ENCODE results near the gene WDFY4.

WDFY4 gene

DNA sequence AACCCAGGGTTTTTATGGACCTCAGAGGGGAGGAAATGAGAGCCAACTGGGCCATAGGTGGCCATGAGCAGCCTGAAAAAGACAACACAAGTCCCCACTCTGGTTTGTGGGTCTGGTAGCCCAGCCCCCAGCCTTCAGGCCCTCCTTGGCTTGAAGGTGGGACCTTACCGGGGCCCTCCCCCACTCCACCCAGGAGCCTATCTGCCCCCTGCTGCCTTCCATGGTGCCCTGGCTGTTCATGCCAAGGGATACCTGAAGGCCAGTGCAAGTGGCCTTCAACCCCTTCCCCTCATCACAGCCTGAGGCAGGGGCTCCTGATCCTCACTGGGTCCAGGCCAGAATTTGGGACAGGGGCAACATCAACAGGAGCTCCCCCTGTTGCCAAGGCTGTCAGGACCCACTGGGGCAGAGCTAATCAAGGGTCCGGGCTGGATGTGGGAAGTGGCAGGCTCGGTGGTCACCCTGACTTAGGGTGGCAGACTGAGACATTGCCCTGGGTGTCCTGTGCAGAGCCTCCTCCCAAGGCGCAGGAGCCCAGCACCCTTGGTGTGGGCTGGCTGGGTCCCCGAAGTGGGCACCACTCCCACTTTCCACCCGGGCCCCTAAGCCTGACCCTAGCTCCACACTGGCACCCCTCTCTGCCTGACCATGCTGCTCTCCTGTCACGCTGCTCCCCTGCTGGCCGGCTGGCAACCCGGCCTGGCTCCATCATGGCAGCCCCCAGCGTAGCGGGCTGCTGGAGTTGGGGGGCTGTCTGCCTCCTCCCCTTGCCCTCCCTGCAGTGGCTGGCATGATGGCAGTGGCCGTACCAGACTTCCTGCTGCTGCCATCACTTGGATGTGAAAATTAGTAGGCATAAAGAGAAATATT, 6.4 kb downstream of the WDFY4 start:
- no peak for DNase-seq (ENCODE audit: low read depth in 2 of 3, low spot score in 2 of 3)

DNA sequence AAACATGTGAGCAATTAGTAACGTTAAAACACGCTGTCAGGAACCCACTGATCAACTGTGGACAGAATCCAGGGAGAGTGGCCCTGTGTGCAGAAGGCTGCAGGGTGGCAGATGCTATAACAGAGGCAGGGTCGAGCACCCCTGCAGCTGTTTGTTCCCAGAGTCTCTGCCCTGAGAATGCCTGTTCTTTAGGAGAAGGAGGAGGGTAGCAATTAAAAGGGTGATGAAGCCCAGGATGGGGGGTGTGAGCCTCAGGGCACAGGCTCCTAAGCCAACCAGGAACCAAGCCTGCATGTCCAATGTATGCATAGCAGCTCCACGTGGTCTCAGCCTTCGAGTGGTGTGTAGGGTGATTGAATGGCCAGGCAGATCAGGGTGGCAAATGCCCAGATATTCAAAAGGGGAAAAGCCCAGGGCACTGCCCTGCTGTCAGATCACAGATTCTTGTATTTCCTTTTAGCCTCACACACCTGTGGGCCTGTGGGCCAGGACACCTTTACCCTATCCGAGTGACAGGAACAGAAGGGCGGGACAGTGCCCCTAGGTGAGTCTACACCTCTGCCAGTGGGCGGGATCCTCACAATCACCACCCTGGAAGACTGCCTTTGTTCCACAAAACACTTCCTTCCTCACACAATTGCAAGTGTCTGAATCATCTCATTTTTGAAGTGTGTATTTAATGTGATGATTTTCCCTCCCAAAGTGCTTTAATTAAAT, 7.3 kb downstream of the WDFY4 start:
- DNase-seq (ENCODE audit: low read depth in 2 of 3, low spot score in 2 of 3): no peak

DNA sequence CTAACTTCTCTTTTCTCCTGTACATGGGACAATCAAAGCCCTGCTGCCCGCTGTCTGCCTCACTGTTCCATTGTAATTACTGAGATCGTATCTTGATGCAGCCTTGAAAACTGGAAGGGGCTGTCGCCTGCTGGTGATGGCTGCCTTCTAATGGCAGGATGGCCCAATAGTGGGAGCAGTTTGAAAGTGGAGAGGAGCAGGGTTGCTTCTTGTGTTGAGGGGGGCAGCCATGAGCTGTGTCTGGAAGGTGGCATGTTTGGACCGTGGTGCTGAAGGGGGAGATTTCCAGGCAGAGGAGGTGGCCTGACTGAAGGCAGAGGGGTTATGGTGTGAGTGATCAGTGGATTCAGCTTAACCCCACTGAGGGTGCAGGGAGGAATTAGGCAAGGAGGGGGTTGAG, 8.1 kb downstream of the WDFY4 start:
- no peak for DNase-seq (ENCODE audit: low read depth in 2 of 3, low spot score in 2 of 3)

DNA sequence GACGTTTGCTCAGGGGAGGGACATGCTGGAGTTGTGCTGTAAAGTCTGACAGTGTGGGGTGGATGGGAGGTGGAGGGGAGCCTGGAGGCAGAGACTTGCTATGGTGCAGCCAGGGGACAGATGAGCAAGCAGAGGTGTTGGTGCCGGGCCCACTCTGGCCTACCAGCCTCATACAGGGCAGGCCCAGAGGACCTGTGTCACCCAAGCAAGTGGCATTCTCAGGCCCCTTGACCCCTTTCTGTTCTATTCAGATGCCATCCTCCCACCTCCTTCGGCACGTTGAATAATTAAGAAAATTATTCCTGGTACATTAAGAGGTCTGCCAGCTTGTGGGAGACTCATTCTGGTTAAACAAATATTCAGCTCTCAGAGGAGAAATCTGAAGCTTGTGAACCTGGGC, 8.5 kb downstream of the WDFY4 start:
- DNase-seq (ENCODE audit: low read depth in 2 of 3, low spot score in 2 of 3): no peak

DNA sequence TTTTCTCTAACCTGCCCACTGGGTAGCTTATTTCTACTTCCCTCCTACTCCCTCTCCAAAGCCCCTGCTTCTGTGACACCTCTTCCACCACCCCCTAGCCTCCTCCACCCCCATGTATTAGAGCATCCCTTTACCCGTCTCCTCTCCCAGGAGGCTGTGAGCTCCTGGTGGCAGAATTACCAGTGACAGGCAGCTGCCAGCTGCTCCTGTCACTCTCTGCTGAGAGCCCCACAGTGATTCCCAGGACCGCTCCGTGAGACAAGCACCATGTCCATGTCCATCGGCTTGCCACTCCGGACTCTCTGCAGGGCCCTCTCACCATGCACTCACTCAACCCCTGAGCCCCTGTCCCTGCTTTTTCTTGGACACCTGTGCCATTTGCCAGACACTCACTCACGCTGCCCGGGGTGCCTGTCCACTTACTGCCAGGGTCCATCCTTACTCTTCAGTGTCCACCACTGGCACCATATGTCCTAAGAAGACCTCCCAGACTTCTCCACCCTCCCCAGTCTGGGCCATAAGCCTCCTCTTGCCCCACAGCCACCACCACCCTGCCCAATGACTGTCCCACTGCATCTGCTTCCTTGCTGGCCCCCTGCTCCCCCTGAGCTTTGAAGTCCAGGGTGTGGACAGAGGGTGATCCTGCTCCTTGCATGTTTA, 9.8 kb downstream of the WDFY4 start:
- no peak for DNase-seq (ENCODE audit: low read depth in 2 of 3, low spot score in 2 of 3)

DNA sequence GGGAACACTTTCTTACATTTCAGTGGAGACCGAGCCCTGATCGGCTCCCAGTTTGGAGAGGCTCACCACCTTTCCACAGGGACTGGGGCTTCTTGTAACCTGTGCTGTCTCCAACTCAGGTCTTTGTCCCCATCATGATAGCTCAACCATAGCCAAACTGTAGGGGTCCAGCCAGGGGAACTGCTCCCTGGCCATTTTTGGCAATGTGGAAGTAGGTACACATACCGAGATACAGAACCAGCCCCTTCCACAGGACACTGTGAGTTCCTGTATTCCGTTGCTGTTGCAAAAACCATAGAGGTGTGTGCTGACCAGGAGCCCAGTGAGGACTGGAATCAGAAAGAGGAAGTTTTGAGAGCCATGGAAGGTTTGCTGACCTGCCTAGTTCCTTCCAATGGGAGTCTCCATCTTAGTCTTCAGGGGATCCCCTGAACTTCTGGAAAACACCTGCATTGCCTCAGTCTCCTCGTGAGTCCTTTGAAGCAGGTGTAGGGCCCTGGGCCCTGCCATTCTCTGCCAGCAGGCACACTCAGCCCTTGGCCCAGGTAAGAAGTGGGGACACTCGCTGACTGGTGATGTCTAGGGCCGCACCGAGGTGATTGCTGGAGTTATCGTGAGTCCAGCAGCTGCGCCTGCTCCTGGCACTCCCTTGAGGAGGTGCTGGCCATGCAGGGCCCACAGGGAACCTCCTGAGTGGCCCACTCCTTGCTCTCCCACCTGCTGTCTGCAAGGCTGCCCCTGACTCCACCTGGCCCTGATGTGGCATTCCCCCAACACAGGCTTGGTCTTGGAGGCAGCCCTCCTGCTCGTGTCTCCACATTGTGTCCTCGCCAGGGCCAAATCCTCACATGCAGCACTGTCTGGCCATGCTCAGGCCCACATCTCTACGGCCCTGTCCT, 11.2 kb downstream of the WDFY4 start:
- DNase-seq (ENCODE audit: low read depth in 2 of 3, low spot score in 2 of 3): no peak

DNA sequence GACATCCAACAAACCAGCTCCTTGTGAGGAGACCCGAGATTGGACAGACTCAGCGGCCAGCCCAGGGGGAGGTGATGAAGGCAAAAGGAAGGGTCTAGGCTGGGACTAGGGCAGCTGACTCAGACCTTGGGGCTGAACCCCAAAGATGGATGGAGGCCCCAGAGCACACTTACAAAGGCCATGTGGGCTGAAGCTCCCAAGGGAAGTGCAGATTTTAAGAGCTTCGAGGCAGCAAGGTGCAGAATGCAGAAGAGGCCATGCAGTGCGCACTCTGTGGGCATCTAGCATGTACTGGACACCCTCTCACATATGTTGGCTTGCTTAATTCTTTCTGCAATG, 11.8 kb downstream of the WDFY4 start:
- no peak for DNase-seq (ENCODE audit: low read depth in 2 of 3, low spot score in 2 of 3)

DNA sequence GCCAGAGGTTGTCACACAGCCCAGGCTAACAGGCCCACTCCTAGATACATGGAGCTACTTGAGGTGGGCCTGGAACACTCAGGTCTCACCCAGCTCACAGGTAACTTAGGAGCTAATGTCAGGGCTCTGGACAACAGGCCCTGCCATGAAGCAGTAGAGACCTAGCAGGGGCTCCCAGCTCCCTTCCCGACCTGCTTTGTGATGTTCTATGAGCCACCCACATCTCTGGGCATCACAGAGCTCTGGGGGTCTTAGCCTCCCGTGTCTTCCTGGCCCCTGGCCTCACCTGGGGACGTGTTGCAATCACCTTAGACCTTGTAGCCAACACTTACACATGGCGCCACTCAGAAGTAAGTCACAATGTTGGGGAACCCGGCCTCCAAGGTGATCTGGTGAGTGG, 12.4 kb downstream of the WDFY4 start:
- no peak for DNase-seq (ENCODE audit: low read depth in 2 of 3, low spot score in 2 of 3)

DNA sequence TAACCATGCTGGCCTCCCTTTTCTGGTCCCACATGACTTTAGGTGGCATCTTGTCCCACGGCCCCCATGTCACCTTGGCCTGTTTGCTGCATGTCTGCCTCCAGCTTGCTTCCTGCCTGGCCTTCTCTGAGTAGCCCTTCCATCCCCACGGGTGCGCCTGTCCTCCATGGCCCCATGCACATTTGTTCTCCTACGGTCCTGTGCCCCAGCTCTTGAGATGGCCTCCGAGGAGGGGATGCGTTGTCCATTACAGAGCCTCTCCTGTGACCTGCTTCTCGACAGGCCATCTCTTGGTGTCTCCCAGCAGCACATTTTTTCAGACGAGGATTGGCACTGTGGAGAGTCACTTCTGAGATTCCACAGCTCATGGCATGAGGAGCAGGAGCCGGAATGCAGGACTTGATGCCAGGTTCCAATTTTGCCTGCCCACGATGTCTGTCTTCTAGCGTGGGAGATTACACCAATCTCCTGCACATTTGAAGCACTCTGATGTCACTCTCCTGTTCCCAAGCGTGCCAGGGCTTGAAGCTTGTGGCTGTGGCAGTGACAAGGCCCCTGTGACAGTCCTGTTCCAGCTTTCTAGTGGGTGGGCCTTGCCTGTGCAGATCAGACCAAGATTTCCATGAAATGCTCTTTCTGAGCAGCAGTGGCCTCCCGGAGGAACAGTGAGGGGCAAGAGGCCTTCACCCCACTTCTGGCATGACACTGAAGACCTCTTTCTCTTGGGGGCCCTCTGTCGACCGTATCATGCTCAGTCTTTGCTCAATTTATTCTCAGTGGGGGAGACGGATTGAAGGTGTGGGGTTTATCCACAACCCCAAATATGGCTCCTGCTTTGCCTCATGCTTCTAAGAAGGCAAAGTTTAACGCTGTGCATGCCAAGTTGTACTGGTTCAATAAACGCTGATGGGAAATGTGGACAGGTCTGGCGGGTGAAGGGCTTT, 13.4 kb downstream of the WDFY4 start:
- no peak for DNase-seq (ENCODE audit: low read depth in 2 of 3, low spot score in 2 of 3)

DNA sequence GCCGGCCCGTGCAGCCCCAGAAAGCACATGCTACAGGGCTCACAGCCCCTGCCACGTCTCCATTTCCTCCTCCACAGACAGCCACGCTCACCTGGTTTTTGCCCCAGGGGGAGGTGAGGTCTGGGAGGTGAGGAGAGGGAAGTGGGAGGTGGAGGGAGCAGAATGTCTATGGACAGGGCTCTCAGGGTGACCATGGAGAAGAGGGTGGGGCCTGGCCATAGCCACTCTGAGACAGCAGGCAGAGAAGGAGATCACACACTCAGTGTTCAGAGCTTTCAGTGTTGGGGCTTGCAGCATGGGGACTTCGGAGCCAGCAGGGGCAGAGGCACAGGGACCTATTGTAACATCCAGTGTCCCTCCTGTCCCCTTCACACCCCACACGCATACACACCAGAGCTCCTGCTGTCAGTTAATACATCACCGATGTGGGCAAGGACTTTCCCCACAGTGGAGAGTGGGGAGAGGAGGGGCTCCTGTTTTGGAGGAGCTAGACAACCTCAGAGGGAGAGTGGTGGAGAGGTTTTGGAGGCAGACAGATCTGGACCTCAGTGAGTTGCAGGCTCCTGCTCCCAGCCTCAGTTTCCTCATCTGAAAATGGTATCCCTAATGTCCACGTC, 14.4 kb downstream of the WDFY4 start:
- no peak for DNase-seq (ENCODE audit: low read depth in 2 of 3, low spot score in 2 of 3)

DNA sequence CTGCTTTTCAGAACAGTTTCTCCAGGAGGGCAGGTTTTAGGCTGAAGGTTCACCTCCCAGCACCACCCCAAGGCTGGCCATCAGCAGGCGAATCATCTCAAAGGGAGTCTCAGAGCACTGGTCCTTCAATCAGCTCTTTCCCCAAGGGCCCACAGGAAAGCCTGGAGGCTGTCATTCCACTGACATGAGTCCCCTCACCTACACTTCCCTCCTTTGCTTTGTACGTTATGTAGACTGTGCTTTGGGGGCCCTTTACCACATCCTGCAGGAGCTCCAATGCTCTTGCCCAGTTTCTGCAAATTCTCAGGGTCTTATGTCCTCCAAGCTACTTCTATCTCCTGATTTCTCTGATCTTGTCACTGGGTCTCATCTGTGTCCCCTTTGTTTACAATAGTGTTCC, 15.4 kb downstream of the WDFY4 start:
- no peak for DNase-seq (ENCODE audit: low read depth in 2 of 3, low spot score in 2 of 3)

DNA sequence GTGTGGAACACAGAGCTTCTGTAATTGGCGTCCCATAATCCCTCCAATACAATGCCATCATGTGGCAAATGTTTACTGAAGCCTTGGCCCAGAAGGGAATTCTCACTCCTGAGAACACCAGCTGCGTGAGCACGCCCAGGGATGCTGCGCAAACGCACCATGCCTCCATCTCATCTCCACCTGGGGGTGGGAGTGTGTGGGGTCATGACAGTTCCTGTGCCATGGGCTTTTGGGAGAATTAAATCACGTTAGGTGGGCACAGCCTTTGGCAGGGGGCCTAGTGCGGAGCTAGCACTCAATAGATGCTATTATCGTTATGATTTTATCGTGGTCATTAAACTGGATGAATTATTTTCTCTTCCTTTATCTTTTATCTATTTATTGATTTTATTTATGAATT, 15.8 kb downstream of the WDFY4 start:
- no peak for DNase-seq (ENCODE audit: low read depth in 2 of 3, low spot score in 2 of 3)

DNA sequence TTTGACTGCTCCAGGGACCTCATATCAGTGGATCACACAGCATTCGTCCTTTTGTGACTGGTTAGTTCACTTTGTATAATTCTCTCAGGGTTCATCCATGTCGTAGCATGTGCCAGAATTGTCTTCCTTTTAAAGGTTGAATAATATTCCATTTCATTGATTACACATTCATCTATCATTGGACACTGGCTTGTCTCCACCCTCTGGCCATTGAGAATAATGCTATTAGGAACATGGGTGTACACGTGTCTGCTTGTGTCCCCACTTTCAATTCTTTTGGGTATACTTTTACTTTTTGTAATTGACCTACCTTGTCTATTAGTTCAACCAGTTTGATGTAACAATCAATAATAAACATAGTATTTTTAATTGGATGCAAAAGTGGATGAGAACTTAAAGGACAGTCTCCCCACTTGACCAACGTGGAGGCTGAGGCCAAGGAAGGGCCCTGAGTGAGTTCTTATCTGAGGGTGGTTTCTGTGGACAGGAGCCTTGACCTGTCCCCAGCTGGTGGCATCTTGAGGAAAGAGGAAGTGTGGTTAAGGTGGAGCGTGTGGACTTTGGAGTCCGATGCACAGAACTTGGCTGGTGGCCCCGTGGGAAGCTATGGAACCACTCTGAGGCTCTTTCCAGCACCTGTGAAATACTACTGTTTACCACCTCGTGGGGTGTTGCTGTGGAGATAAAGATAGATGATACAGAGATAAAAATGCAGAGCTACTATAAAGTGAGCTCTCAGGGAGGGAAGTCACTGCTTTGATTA, 16.6 kb downstream of the WDFY4 start:
- no peak for DNase-seq (ENCODE audit: low read depth in 2 of 3, low spot score in 2 of 3)

DNA sequence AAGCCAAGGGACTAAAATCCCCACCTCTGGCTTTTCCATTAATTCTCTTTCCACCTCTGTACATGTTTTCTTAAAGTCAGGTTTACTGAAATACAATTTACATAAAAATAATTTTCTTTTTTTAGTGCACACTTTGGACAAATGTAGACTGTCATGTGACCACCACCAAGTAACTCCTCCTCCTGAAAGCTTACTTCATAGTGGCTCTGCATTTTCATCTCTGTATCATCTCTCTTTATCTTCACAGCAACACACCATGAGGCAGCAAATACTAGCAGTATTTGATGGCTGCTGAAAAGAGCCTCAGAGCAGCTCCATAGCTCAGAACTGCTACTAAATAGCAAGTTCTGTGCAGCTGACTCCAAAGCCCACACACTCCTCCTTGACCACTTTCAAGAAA, 17.3 kb downstream of the WDFY4 start:
- no peak for DNase-seq (ENCODE audit: low read depth in 2 of 3, low spot score in 2 of 3)

DNA sequence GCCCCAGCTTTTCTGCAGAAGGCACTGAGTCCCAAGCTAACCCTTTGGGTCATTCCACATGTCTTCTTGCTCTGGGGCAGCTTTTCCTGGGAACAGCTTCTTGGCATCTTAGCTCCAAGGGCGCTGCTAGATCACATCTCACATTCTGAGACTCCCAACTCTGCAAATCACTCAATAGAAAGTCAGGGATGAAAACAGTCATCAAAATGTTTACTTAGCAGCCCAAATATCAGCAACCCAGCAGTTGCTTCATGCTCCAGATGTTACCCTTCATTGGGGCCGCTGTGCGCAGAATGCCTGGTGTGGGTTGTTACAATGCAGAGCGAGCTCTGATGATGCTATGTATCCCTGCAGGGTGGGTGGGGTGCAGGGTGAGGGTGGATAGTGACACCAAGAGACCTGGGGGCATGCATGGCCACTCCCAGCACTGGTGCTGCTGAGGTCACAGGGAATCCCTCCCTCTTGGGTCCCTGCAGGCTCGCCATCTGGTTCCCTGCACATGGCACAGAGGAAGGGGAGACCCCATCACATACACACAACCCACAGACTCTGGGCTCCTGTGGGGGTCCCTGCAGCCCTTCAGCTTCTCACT, 19.0 kb downstream of the WDFY4 start:
- DNase-seq (ENCODE audit: low read depth in 2 of 3, low spot score in 2 of 3): no peak

DNA sequence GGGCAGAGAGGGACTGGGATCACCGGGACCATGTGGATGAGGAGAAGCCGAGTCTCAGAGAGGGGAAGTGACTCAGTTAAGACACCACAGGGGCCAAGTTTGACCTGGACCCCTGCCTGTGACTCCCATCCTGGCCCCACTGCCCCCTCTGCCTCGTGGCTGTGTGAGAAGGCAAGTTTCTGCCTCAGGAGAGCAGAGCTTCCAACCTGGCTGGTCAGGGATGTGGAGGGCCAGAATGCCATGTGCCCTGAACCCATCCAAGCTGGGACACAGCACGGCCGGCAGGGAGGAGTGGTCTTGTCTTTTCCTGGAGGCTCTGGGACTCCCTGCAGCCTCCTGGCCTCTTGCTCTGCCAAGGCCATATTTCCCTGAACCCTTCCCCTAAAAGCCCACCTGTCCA, 19.5 kb downstream of the WDFY4 start:
- no peak for DNase-seq (ENCODE audit: low read depth in 2 of 3, low spot score in 2 of 3)

DNA sequence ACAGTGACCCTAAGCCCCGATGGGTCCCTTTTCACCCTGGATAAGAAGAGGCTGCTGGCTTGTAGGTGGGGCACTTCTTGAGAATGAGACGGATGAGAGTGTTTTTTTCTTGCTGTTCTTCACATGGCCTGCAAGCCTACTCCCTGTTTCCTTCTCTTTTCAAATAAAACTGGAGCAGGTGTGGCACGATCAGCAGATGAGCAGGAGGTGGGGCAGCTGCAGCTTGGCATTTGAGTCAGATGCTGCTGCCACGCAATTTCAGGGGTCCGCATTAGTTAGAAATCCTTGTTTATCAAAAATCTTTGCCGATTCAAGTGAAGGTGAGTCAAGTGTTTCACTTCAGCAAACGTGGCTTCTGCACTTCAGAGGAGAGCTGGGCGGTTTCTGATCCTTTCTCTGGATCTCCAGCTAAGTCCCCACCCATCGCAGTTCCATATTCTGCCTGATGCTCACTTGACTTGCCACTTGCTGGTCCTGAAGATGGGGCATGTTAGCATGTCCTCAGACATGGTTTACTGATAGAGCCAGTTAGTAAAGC, 20.8 kb downstream of the WDFY4 start:
- no peak for DNase-seq (ENCODE audit: low read depth in 2 of 3, low spot score in 2 of 3)

DNA sequence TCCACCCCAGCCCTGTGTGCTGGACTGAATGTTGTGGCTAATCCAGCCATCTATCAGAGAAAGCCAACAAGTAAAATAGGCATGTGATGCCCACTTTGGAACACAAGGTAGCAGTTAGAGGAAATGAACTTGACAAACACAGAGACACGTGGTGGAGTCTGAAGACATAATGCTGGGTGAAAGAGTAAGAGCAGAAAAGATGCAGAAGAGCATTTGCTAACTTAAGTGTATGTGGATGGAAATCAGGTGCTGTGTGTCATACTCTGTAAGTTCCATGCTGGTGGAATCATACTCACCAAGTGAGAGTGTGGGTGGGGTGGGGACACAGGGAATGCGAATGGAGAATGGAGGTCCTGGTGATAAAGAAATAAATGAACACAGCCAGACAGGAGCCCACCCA, 22.8 kb downstream of the WDFY4 start:
- no peak for DNase-seq (ENCODE audit: low read depth in 2 of 3, low spot score in 2 of 3)
